Central memory CD8-positive, alpha-beta T cell (primary cell): ENCODE data around the gene BCR.
"Not testable (repeated sequence)": the region's sequence is repeated elsewhere in the genome, so short reads cannot be mapped to it uniquely, and the experiment has no call there.

Experiments
- ATAC-seq: fragments of 150-1000 bp; cut with Tn5 transposase; replicated peaks from 2 replicates; pipeline ENCODE4 v1.10.0; 2022; ENCODE audit warnings: mild to moderate bottlenecking, moderate FRiP score, moderate number of reproducible peaks; ENCODE audit not compliant: poor library complexity, severe bottlenecking; ENCODE audit errors: extremely low read depth
- DNase-seq, 2 donors: peaks; one replicate each; pipeline ENCODE4 v3.0.0; 2021; ENCODE audit warnings: low spot score in 2 of 2
- H3K27ac Mint-ChIP-seq: one replicate; pipeline ENCODE4 v1.8.0; 2022; ENCODE audit warnings: low read depth, mild to moderate bottlenecking, moderate library complexity, mixed read lengths
- H3K27me3 Mint-ChIP-seq: one replicate; pipeline ENCODE4 v1.8.0; 2022; ENCODE audit warnings: mixed read lengths
- H3K36me3 Mint-ChIP-seq: one replicate; pipeline ENCODE4 v1.8.0; 2022; ENCODE audit warnings: mild to moderate bottlenecking, moderate library complexity, mixed read lengths; ENCODE audit not compliant: insufficient read depth
- H3K4me1 Mint-ChIP-seq: one replicate; pipeline ENCODE4 v1.8.0; 2022; ENCODE audit warnings: mixed read lengths
- H3K4me3 Mint-ChIP-seq: one replicate; pipeline ENCODE4 v1.8.0; 2022; ENCODE audit warnings: mild to moderate bottlenecking, moderate library complexity, mixed read lengths
- H3K9me3 Mint-ChIP-seq: one replicate; pipeline ENCODE4 v1.8.0; 2022; ENCODE audit warnings: mixed read lengths

Gene BCR

GRCh38 chr22:23341942-23342695 lies 161.8 kb downstream of the BCR start:
- not testable (repeated sequence) for ATAC-seq, H3K9me3 Mint-ChIP-seq, H3K27ac Mint-ChIP-seq, H3K27me3 Mint-ChIP-seq, DNase-seq, H3K36me3 Mint-ChIP-seq, H3K4me3 Mint-ChIP-seq, H3K4me1 Mint-ChIP-seq

GRCh38 chr22:23351321-23351720 lies 171.0 kb downstream of the BCR start:
- DNase-seq (no peak), ATAC-seq (no peak)
- H3K9me3 Mint-ChIP-seq, result no peaks in the 10 kb centered on the region
- H3K27ac Mint-ChIP-seq, result no peak overlapping the region
- H3K4me3 Mint-ChIP-seq, result no peak overlapping the region
- peaks cover 53% of the 10 kb centered on the region for H3K27me3 Mint-ChIP-seq
- no peaks in the 10 kb centered on the region for H3K36me3 Mint-ChIP-seq
- H3K4me1 Mint-ChIP-seq, result no peaks in the 10 kb centered on the region

GRCh38 chr22:23353004-23353403 lies 172.7 kb downstream of the BCR start:
- H3K27me3 Mint-ChIP-seq, result peaks cover 62% of the 10 kb centered on the region
- no peaks in the 10 kb centered on the region for H3K4me1 Mint-ChIP-seq
- no peaks in the 10 kb centered on the region for H3K9me3 Mint-ChIP-seq
- DNase-seq, result no peak
- no peak overlapping the region for H3K4me3 Mint-ChIP-seq
- H3K27ac Mint-ChIP-seq, result no peak overlapping the region
- no peaks in the 10 kb centered on the region for H3K36me3 Mint-ChIP-seq
- ATAC-seq, result no peak

GRCh38 chr22:23353696-23354095 lies 173.4 kb downstream of the BCR start:
- ATAC-seq (no peak), DNase-seq (no peak)
- no peak overlapping the region for H3K4me3 Mint-ChIP-seq
- H3K9me3 Mint-ChIP-seq, result no peaks in the 10 kb centered on the region
- peaks cover 55% of the 10 kb centered on the region for H3K27me3 Mint-ChIP-seq
- no peaks in the 10 kb centered on the region for H3K4me1 Mint-ChIP-seq
- no peaks in the 10 kb centered on the region for H3K36me3 Mint-ChIP-seq
- no peak overlapping the region for H3K27ac Mint-ChIP-seq

- Mint-ChIP-seq H3K9me3 (no peaks in the 10 kb centered on the region), H3K4me1 (no peaks in the 10 kb centered on the region), H3K27ac (no peak overlapping the region), H3K27me3 (peaks cover 37% of the 10 kb centered on the region), H3K36me3 (no peaks in the 10 kb centered on the region), H3K4me3 (no peak overlapping the region)
- ATAC-seq (no peak), DNase-seq (no peak)
Observed at GRCh38 chr22:23356094-23356493, 175.8 kb downstream of the BCR start.

- no peaks in the 10 kb centered on the region for H3K36me3 Mint-ChIP-seq
- no peak overlapping the region for H3K27ac Mint-ChIP-seq
- DNase-seq (no peak), ATAC-seq (no peak)
- peaks cover 37% of the 10 kb centered on the region for H3K27me3 Mint-ChIP-seq
- H3K4me1 Mint-ChIP-seq, result no peaks in the 10 kb centered on the region
- H3K4me3 Mint-ChIP-seq, result no peak overlapping the region
- no peaks in the 10 kb centered on the region for H3K9me3 Mint-ChIP-seq
Observed at GRCh38 chr22:23357053-23357452, 176.7 kb downstream of the BCR start.

GRCh38 chr22:23359583-23360123 lies 179.3 kb downstream of the BCR start:
- Mint-ChIP-seq H3K4me1 (no peaks in the 10 kb centered on the region), H3K4me3 (no peak overlapping the region), H3K27ac (no peak overlapping the region), H3K27me3 (peaks cover 13% of the 10 kb centered on the region), H3K9me3 (no peaks in the 10 kb centered on the region), H3K36me3 (no peaks in the 10 kb centered on the region)
- ATAC-seq, result no peak
- DNase-seq, result no peak

- H3K27me3 Mint-ChIP-seq, result peaks cover 15% of the 10 kb centered on the region
- H3K4me1 Mint-ChIP-seq, result no peaks in the 10 kb centered on the region
- no peak for ATAC-seq
- no peak overlapping the region for H3K27ac Mint-ChIP-seq
- no peaks in the 10 kb centered on the region for H3K36me3 Mint-ChIP-seq
- no peak for DNase-seq
- no peak overlapping the region for H3K4me3 Mint-ChIP-seq
- no peaks in the 10 kb centered on the region for H3K9me3 Mint-ChIP-seq
Observed at GRCh38 chr22:23361676-23362075, 181.4 kb downstream of the BCR start.

- no peaks in the 10 kb centered on the region for H3K36me3 Mint-ChIP-seq
- H3K9me3 Mint-ChIP-seq, result no peaks in the 10 kb centered on the region
- H3K27ac Mint-ChIP-seq, result no peak overlapping the region
- H3K4me1 Mint-ChIP-seq, result no peaks in the 10 kb centered on the region
- peaks cover 30% of the 10 kb centered on the region for H3K27me3 Mint-ChIP-seq
- DNase-seq, result no peak
- no peak overlapping the region for H3K4me3 Mint-ChIP-seq
- ATAC-seq, result no peak
Observed at GRCh38 chr22:23363683-23364082, 183.4 kb downstream of the BCR start.

- Mint-ChIP-seq H3K27me3 (peaks cover 37% of the 10 kb centered on the region), H3K4me3 (no peak overlapping the region), H3K36me3 (no peaks in the 10 kb centered on the region), H3K4me1 (no peaks in the 10 kb centered on the region), H3K27ac (no peak overlapping the region), H3K9me3 (no peaks in the 10 kb centered on the region)
- no peak for DNase-seq
- ATAC-seq, result no peak
Observed at GRCh38 chr22:23364389-23364788, 184.1 kb downstream of the BCR start.

GRCh38 chr22:23365524-23365923 lies 185.2 kb downstream of the BCR start:
- Mint-ChIP-seq H3K9me3 (no peaks in the 10 kb centered on the region), H3K27ac (no peak overlapping the region), H3K36me3 (no peaks in the 10 kb centered on the region), H3K27me3 (peaks cover 48% of the 10 kb centered on the region), H3K4me1 (no peaks in the 10 kb centered on the region), H3K4me3 (no peak overlapping the region)
- DNase-seq (no peak), ATAC-seq (no peak)

- H3K9me3 Mint-ChIP-seq, result no peaks in the 10 kb centered on the region
- no peak for DNase-seq
- peaks cover 53% of the 10 kb centered on the region for H3K27me3 Mint-ChIP-seq
- no peaks in the 10 kb centered on the region for H3K4me1 Mint-ChIP-seq
- ATAC-seq, result no peak
- no peak overlapping the region for H3K4me3 Mint-ChIP-seq
- H3K36me3 Mint-ChIP-seq, result no peaks in the 10 kb centered on the region
- H3K27ac Mint-ChIP-seq, result no peak overlapping the region
Observed at GRCh38 chr22:23365961-23366360, 185.7 kb downstream of the BCR start.

GRCh38 chr22:23367196-23367595 lies 186.9 kb downstream of the BCR start:
- not testable (repeated sequence) for H3K36me3 Mint-ChIP-seq, H3K4me1 Mint-ChIP-seq, ATAC-seq, DNase-seq, H3K4me3 Mint-ChIP-seq, H3K27ac Mint-ChIP-seq, H3K9me3 Mint-ChIP-seq
- peaks cover 56% of the 10 kb centered on the region for H3K27me3 Mint-ChIP-seq
